DMS53 treated with DMSO at 0.1 percent for 48 hours (cell line): ENCODE results near the gene CNKSR1.
A peak's percentile ranks its signal among the peaks of the same experiment; 100 is the strongest.

Source experiments
- DNase-seq: peaks from one replicate; lab custom pipeline; 2025; ENCODE audit not compliant: unreplicated experiment; lab: John Stamatoyannopoulos, UW

The CNKSR1 gene

DNA sequence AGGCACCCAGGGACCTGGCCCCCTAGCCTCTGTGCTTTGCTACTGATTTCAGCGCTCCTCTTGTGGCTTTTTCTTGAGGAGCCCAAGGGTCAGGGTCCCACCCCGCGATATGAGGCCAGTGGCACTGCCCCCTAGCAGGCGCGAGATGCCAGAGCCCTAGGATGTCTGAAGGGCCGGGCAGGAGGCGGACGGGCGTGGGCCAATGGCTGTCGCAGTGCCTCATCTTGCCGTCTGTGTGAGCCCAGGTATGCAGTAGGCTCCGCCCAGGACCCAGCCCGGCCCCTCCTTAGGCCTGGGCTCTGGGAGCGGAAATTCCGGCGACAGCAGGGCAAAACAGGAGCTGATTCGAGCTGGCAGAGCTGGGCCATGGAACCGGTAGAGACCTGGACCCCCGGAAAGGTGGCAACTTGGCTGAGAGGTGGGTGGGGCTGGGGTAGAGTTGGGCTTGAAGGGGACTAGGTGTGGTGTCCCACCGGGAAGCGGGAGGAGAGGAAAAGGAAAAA lies at the start of gene CNKSR1:
TSS of gene CNKSR1 (plus strand) at position 310 of the 503 bp plus-strand sequence. CDS start at position 367, 57 bp downstream.
- peak; percentile 82 for DNase-seq

- no peak for DNase-seq
These were observed 47.5 kb upstream of the CNKSR1 start for GRCh38 chr1:26129778-26130177.

- DNase-seq = no peak
These were observed 46.6 kb upstream of the CNKSR1 start for GRCh38 chr1:26130695-26131094.

- DNase-seq = no peak
These were observed 45.0 kb upstream of the CNKSR1 start for GRCh38 chr1:26132128-26132833.

DNA sequence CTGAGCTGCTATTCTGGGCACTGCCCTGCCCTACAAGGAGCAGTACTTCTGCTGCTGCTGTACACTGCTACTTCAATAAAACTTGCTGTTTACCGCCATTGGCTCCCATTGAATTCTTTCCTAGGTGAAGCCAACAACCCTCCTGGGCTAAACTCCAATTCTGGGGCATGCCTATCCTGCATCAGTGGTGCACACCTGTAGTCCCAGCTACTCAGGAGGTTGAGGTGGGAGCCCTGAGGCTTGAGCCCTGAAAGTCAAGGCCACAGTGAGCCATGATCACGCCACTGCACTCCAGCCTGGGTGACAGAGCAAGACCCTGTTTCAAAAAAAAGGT lies 44.5 kb upstream of the CNKSR1 start:
- no peak for DNase-seq

DNA sequence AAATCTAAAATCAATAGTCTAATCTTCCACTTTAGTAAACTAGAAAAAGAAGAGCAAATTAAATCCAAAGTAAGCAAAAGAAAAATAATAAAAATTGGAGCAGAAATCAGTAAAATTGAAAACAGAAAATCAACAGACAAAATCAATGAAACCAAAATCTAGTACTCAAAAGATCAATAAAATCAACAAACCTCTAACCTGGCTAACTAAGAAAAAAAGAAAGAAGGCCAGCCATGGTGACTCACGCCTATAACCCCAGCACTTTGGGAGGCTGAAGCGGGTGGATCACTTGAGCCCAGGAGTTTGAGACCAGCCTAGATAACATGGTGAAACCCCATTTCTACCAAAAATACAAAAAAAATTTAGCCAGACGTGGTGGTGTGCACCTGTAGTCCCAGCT lies 42.8 kb upstream of the CNKSR1 start:
- no peak for DNase-seq

GRCh38 chr1:26138974-26139558 lies 38.2 kb upstream of the CNKSR1 start:
- peak; percentile 14 for DNase-seq

GRCh38 chr1:26142159-26142558 lies 35.1 kb upstream of the CNKSR1 start:
- no peak for DNase-seq

DNA sequence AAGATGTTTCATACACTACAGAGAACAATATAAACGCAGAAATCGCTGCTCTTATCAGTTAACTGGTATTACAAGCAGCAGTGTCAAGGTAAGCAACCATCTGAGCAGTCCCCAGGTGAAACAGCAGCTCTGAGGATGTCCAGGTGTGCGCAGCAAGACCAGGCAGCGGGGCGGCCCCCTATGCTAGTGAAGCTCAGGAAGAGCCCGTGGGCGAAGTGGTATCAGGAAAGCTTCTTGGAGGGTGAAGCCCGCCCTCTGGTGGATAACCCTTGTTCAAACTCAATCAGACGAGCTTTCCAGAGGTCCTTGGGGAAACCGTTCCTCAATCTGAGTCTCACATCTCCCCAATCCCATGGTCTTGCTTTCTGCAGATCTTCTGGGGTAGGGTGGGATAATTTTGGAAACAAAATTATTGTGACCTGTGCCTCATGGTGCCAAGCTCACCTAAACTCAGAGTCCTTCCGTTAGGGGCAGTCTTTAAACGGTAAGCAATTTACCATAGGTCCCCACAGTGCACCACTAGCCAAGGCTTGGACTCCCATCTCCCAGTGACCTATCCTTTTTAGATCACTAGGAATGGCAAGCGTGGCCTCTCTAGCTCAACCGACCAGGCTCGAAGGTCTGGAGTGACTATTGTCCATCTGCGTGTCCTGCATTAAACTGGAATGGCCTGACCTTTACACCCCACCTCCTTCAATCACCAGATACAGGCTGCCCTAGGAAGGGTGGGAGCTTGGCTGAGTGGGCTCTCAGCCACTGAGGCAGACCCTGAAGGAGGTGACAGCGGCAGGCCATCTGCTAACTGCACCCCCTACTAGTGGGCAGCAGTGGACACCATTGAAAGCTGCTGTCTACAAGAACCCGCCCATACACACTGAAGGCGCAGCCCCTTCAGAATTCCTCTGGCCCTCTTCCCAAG lies 32.0 kb upstream of the CNKSR1 start:
- peak; percentile 92 for DNase-seq

- no peak for DNase-seq
These were observed 31.4 kb upstream of the CNKSR1 start for GRCh38 chr1:26145960-26146294.

GRCh38 chr1:26148887-26149286 lies 28.4 kb upstream of the CNKSR1 start:
- DNase-seq = no peak

GRCh38 chr1:26153966-26154532 lies 23.2 kb upstream of the CNKSR1 start:
- no peak for DNase-seq

- no peak for DNase-seq
These were observed 22.5 kb upstream of the CNKSR1 start for GRCh38 chr1:26154750-26155149.

- no peak for DNase-seq
These were observed 21.7 kb upstream of the CNKSR1 start for GRCh38 chr1:26155370-26156284.

GRCh38 chr1:26156285-26157038 lies 20.8 kb upstream of the CNKSR1 start:
- no peak for DNase-seq

GRCh38 chr1:26158271-26158907 lies 18.9 kb upstream of the CNKSR1 start:
- DNase-seq = no peak

- no peak for DNase-seq
These were observed 18.2 kb upstream of the CNKSR1 start, which contains the start of gene FAM110D for GRCh38 chr1:26158908-26159742. Gene FAM110D, plus strand, starts transcription at chr1:26159079. Its CDS starts 2,213 bp downstream, at chr1:26161292.

- DNase-seq = no peak
These were observed 17.6 kb upstream of the CNKSR1 start for GRCh38 chr1:26159743-26160039.
